HG03066 (cell line): Measurements from ENCODE around the gene SMTNL1.

ENCODE experiments used
- ATAC-seq: cut with Tn5 transposase; IDR thresholded peaks from one replicate; pipeline ENCODE4 v1.9.1; 2021; ENCODE audit warnings: low read depth; ENCODE audit not compliant: unreplicated experiment

Gene SMTNL1

DNA sequence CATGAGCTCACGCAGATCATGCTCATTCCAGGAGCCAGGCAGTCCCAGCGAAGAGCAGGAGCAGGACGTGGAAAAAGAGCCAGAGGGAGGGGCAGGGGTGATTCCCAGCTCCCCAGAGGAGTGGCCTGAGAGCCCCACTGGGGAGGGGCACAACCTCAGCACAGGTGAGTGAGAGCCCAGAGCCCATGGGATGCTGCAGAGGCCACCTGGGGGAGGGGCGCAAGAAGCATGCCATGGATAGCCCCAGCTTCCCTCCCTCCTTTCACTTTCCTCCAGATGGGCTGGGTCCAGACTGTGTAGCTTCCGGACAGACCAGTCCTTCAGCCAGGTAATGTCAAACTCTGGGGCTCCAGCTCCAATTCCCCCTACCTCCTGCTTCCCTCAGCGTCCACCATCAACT is 6.2 kb downstream of the SMTNL1 start:
- no peak for ATAC-seq

DNA sequence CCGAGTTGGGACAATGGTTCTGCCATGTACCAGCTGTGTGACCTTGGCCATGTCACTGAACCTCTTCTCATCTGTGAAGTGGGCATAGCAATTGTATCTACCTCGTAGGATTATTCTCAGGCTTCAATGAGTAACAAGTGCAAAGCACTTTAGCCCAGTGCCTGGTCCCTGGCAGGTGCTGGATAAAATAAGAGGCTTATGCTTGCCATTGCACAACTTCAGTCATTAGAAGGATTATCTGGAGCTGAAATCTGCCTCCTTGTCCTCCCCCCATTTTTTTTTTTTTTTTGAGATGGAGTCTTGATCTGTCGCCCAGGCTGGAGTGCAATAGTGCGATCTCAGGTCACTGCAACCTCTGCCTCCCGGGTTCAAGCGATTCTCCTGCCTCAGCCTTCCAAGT is 7.2 kb downstream of the SMTNL1 start:
- no peak for ATAC-seq

DNA sequence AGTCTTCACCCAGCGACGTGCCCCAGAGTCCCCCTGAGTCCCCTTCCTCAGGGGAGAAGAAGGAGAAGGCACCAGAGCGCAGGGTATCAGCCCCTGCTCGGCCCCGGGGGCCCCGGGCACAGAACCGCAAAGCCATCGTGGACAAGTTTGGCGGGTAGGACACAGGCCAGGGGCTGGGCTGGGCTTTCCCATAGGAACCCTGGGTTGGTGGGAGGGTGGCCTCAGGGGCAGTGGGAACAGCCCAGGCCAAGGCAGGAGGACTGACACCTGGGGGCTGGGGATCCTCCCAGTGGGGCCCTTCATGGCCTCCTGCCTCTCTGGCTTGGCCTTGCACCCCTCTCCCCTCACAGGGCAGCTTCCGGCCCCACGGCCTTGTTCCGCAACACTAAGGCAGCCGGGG is 8.5 kb downstream of the SMTNL1 start:
- no peak for ATAC-seq

DNA sequence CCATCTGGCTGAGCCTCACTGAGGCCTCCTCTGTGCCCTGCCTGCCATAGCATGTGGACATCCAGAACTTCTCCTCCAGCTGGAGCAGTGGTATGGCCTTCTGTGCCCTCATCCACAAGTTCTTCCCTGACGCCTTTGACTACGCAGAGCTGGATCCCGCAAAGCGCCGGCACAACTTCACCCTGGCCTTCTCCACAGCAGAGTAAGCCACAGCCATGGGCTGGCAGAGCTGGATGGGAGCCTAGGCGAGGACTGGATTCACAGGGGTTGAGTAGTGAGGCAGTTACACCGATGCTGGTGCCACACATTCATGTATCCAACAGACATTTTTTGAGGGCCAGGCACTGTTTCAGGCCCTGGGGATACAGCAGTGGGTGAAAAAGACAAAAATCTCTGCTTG is 9.1 kb downstream of the SMTNL1 start:
- no peak for ATAC-seq

DNA sequence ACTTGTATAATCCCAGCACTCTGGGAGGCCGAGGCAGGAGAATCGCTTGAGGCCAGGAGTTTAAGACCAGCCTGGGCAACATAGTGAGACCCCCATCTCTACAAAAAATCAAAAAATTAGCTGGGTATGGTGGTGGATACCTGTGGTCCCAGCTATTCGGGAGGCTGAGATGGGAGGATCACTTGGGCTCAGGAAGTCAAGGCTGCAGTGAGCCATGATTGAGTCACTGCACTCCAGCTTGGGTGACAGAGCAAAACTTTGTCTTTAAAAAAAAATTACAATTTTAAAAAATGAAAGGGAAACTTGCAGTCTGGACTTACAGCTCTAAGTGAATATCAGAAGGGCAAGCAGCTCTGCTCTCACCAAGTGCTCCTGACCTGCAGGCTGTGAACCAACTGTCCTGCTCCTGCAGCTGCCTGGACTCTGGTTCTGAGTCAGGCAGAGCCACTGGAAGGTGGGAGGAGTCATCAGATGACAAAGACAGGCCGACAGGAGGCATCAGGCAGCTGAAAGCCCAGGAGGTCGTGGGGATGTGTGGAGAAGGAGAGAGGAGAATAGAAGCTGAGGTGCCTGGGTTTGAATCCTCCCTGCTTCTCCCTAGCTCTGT is 9.6 kb downstream of the SMTNL1 start:
- peak; percentile 50 for ATAC-seq

DNA sequence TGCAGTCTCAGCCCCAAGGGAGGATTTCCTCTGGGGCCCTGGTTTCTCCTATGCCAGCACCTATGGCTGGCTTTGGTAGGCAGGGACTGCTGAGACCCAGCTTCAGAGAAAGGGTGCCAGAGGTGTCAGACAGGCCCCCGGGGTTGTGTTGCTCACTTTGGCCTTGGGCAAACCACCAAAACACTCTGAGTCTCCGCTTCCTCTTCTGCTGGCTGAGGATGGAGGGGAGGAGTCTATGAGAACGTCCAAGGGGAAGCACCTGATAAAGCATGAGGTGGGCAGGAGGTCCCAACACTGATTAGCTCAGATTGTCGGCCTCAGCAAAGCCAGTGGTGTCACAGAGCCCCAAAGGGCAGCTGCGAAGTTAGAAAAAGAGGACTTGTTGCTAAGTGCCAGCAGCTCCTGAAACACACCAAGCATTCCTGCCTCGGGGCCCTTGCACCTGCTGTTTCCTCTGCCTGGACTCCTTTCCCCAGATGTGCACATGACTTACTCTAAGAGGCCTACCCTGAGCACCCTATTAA is 10.5 kb downstream of the SMTNL1 start:
- peak; percentile 91 for ATAC-seq

DNA sequence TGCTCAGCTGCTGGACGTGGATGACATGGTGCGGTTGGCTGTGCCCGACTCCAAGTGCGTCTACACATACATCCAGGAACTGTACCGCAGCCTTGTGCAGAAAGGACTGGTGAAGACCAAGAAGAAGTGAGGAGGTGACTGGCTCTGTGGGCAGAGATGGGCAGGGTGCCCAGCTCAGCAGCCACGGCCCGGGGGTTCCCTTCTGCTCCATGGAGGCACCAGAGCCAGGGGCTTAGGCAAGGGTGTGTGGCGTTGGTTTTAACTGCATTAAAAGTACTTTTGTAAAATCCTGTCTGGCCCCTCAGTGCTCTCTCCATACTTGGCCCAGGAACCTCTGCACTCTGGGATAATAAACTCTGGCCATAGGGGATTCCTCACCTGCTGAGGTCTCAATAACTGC is 12.6 kb downstream of the SMTNL1 start:
- ATAC-seq: no peak

DNA sequence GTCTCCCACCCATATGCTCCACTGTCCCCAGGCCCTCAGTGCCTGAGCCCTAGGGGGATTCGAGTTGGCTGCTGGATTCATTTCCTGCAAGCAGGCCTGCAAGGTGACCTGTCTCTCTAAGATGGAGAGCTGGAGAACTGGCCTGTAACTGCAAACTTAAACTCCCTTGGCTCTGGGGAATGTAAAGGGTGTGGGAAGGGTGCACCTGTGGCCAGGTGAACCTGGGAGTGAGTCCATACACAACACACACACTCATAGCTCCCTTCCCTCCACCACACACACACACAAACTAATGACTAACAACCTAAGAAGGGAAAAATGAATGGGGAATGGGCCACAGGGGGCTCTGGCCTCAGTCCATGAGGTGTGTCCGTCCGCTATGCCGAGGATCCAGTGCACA is 14.5 kb downstream of the SMTNL1 start:
- ATAC-seq: no peak

DNA sequence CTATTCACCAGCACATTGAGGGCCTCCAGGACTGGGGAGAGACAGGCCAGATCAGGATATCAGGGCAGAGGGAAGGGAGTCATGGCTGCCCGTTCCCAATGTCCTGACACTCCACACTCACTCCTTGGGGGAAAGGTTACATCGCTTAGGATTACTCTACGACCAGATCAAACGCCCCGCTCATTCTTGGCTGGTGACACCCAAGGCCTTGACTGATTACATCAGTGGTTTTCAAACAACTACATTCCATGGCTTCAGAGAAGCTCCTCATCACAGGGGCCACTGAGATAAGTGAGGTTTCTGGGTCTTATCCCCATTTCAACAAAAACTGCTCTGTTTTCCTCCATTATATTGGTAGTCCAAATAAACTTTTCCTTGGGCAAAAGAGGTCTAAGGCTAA is 15.1 kb downstream of the SMTNL1 start:
- ATAC-seq: no peak

DNA sequence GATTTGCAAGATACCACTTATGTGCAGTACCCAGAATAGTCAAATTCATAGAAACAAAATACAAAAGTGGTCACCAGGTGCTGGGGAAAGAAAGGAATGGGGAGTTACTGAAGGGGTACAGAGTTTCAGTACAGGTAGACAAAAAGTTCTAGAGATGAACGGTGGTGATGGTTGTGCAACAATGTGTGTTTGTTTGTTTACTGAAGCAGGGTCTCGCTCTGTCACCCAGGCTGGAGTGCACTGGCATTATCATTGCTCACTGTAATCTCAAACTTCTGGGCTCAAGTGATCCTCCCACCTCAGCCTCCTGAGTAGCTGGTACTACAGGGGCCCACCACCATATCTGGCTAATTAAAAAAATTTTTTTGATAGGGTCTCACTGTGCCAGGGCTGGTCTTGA is 18.0 kb downstream of the SMTNL1 start:
- no peak for ATAC-seq

DNA sequence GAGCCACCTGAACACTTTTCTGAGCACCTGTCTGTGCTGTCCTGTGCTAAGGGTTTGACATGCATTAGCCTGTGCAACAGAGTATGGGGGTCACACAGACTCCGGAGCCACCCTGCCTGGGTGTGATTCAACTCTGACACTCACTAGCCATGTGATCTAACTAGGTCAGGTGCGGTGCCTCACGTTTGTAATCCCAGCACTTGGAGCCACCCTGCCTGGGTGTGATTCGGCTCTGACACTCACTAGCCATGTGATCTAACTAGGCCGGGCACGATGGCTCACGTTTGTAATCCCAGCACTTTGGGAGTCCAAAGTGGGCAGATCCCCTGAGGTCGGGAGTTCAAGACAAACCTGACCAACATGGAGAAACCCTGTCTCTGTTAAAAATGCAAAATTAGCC is 18.6 kb downstream of the SMTNL1 start:
- ATAC-seq: no peak

DNA sequence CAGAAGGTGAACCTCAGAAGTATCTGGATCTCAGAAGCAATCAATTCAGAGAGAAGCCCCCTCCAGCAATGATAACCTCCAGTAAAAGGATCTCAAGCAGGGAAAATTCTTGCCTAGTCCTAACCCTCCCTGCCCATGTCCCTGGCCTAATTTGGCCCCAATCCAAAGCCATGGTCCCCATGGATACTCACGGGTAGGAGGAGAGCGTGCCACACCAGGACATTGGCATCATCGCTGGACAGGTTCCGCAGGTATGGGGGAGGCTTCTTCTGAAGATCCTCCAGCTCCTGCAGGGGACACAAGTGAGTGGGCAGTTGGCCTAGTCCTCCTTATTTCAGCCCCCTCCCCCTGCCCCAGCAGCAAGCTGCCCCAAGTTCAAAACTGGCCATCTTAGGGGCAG is 22.8 kb downstream of the SMTNL1 start:
- ATAC-seq: no peak

DNA sequence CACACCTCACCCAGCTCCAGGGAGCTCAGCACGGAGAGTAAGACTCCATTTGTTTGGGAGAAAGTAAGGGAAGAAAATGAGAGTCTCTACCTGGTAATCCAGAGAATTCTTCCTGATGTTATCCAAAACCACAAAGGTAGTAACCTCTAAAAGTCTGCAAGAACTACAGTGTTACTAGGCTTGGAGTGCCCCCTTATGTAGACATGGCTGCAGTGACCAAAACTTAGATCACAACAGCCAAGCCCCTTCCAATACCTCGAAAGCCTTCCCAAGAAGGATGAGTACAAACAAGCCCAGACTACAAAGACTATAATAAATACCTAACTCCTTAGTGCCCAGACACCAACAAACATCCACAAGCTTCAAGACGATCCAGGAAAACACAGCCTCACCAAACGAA is 25.2 kb downstream of the SMTNL1 start:
- no peak for ATAC-seq

DNA sequence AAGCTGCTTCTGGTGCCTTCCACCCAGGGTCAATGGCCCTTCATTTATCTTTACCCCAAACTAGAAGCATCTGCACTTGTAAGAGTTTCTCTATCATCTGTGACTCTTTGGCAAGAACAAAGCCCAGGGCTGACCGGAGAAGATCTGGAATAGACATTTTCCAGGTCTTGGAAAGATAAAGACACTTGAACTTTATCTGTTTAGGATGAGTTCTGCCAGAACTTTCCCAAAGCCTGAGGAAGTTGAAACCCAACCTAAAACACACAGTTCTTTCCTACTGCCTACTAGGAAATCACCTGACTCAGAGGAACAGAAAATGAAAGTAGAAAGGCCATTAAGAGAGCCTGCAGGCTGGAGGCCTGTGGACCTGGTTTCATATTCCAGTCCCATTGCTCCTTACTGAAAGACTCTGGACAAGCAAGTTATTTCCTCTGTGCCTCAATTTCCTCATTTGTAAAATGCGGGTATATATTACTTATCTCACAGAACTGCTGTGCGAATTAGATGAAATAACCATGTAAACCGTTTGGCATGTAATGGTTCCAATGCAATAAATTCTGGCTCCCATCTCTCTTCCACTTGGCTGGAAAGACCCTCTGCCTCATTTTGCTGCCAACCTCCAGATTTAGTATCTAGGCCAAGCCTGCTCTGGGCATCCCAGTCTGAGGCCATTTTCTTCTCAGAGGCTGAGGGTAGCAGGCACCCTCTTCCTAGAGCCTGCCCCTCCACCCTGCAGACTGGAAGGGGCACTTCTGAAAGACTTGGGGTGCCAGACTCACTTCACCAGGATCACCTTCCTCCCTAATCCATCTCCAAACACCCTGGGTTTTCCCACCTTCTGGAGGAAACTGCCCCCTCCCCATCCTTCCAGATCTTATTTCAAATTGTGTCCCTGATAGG is 28.9 kb downstream of the SMTNL1 start:
- peak; percentile 55 for ATAC-seq

DNA sequence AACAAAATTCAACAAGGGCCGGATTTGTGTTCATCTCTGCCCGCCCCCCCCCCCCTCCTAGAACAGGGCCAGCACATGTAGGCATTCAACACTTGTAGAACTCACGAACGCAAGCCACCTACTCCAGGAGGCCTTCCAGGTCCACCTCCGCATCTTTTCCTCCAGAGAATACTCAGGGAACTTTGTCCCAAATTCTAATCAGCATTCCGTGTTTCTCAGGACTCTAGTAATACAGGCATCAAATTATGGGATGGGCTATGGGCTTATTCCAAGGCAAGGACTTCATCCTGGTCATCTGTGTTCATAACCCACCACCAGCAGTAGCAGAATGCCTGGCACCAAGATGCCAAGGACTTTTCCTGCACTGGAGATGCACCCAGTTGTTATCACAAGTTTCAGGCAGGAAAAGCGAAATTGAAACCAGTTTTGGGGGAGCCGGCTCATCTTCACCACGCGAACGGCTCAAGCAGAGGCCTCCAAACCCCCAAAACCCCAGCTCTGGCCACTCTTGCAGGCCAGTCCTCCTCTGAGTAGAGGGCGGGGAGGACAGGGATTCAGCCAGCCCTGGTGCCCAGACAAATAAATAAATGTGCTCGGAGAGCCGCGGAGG is 29.6 kb downstream of the SMTNL1 start:
- peak; percentile 8 for ATAC-seq

DNA sequence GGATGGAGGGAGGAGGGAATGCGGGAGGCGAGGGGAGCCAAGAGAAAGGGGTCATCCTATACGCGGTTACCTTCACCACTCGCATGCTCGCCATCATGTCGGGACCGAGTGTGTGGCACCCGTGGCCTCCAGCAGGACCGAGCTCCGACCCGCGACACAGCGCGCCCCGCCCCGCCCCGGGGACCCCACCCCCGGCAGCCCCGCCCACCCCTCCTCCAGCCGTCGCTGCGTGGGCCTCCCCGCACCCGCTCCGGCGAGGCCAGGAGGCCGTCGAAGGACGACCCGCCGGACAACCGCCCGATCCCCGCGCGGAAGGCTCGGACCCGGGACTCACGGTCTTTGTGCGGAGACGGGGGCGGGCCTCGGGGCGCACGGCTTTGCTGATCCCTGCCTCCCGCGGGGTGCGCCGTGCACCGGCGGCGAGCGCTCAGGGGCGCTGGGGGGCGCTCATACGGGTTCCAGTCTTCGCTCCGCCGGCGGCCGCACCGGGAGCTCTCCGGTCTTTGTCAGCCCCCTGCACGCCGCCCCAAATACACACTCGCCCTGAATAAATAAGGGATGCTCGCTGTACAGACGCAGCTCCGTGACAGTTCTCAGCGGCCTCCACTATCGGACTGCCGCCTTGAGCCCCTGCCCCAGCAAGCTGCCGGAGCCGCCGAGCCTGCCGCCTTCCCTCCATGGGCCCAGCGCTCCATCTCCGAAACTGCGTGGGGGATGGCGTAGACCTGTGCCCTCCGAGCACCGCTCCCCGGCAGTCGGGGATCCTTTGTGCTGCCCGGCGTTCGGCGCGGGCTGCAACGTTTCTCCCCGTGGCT is 30.3 kb downstream of the SMTNL1 start, which contains the start of gene UBE2L6:
UBE2L6 (minus strand) TSS at position 158 of the 815 bp plus-strand sequence; CDS start at position 97, 61 bp downstream.
- peak; percentile 64 for ATAC-seq

DNA sequence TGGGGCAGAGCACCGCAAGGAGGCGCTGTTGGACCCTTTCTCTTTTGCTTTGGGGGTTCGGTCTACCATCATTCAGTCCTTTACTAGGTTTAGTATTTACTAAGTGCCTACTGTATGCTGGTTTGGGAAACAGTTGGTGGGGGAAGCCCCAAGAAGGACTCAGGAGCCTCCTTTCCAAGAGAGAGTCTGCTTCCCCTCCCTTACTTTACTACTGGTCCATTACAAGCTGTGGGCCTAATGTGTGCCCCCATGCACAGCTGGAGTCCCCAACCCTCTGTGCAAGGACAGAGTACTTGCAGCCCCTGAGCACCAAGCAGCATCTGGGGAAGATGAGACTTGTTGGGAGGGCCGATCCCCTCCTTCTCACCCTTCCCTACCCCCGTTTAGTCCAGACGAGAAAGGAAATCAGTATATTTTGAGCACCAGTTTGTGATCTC is 31.0 kb downstream of the SMTNL1 start:
- ATAC-seq: peak; percentile 9

DNA sequence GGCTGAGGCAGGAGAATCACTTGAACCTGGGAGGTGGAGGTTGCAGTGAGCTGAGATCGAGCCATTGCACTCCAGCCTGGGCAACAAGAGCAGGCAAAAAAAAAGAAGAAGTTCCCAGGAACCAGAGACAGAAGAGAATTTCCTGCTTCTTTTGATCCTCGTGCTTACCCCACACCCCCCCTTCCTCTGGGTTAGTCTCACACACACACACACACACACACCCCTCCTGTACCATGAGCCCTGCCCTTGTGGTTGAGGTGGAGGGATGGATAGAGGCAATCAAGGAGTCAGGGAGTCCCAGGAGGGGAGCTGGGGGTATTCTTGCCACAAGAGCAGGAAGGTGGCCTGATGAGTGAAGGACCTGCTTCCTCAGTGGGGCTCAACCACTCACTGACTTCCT is 34.2 kb downstream of the SMTNL1 start:
- no peak for ATAC-seq

DNA sequence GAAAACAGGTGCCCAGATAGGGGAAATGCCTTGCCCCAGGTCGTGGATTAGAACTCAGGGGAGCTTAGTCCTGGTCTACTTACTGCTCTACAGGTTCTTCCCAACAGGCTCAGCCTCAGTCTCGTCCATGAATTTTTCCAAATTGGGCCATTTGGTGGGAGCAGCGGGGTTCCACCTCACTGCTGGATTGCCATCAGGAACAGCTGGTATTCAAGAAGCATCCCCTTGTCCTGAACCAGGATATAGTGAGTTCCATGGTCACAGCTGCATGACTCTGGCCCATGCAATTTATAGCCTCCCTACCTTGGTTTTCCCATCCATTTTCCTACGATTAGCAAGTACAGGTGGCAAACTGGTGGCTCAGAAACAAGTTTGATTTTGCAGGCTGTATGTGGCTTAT is 36.7 kb downstream of the SMTNL1 start:
- ATAC-seq: no peak

DNA sequence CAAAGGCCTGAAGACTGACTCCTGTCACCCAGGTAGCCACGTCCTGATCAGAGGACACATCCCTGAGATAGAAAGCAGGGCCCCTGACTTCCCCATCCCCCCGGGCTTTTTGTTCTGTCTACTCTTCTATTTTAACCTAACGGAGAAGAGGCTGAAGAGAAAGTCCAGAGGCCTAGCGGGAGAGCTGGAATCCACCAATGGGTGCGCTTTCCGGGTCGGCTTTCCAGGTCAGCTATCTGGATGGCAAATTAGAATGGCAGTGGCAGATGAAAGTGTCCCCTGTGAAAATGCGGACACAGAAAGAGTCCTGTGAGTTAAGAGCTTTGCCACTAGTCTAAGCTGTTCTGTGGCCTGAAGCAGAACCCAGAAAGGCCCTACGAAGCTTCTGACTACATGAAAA is 46.9 kb downstream of the SMTNL1 start:
- no peak for ATAC-seq

DNA sequence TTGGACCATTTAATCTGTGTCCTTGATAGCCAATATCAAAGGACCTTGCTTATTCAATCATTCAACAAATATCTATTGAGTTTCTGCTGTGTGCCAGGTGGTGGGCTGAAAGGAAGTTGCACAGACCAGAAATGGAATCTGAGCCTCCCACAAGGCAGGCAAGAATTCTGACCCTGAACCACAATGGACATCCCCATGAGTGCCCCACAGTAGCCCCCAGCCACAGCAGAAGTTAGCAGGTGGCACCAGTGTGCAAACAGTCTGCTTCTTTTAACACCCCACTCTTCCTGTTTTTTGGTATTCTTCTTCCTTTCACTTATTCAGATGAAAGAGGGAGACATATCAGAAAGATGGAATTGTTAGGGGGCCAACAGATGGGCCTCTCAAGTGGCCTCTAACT is 47.9 kb downstream of the SMTNL1 start:
- ATAC-seq: no peak
